ENCODE data around the gene MSL3B.

Gene MSL3B

DNA sequence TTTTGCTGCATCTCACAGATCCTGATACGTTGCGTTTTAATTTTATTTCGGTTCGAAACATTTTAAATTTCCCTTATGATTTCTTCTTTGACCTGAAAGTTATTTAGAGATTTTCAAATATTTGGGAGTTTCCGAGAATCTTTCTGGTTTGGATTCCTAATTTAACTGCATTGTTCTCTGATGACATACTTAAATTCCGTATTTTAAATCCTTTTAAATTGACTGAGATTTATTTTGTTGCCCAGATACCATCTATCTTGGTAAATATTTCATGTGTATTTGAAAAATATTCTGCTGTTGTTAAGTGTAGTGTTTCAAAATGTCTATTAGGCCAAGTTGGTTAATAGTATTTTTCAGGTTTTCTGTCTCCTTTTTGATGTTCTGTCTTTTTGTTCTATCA is 52.3 kb downstream of the MSL3B start:
- no peak for DNase-seq

Measured in NCI-H345 (cell line).